Measurements from ENCODE around the gene NXN.

GRCh38 chr17:917391-917811 lies 62.2 kb downstream of the NXN start:
- TF ChIP-seq GATA3 (IDR thresholded peaks at IDR 0.05; ENCODE audit: low read depth, low read length) (no peak), GATA2 (IDR thresholded peaks at IDR 0.05; ENCODE audit: low read depth, low read length) (no peak)
